ENCODE results near the gene MLXIPL. TPM values are rescaled to one million over a fixed set of nuclear protein-coding genes. Genes with fewer than 3 reads are reported as not detected.

The MLXIPL gene
- total and polyA plus RNA-seq, 2 donors (not counting 3 experiments of a cell fraction or from before 2014, with no cell fraction given): not detected

DNA sequence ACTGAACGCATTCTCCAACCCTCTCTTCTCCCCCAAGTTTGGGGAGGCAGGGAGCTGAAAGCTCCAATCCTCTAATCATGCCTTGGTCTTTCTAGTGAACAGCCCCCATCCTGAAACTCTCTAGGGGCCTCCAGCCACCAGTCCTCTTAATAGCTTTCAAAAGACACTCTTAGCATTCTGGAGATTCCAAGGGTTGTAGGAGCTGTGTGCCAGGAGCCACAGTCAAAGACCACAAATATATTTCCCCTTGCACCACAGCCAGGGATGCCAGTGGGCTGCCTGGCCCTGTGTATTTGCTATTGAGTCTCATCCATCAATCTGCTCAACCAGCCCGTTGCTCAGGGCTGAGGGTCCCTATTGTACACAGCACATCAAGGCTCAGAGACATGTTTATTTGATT lies 18.5 kb upstream of the MLXIPL start:
- Histone ChIP-seq H3K36me3 (ENCODE audit: control insufficient read depth in 2 of 2, extremely low read depth in 1 of 2, insufficient read depth in 2 of 2, low read length in 2 of 2) (no peaks in the 10 kb centered on the region), H3K4me3 (replicated peaks in 1 of 3; ENCODE audit: insufficient read depth in 1 of 3, low read depth in 1 of 3, low read length in 3 of 3) (no peak overlapping the region), H3K9me1 (replicated peaks; ENCODE audit: control insufficient read depth, extremely low read depth, insufficient read depth, low read length) (no peaks in the 10 kb centered on the region), H2AFZ (ENCODE audit: low read depth, low read length) (no peak overlapping the region), H3K27me3 (ENCODE audit: control insufficient read depth in 2 of 2, insufficient read depth in 2 of 2, low read length in 2 of 2) (peaks cover 22 to 26% of the 10 kb centered on the region in 2 experiments), H4K20me1 (replicated peaks; ENCODE audit: control insufficient read depth, extremely low read depth, insufficient read depth, low read length) (no peaks in the 10 kb centered on the region), H3K9ac (replicated peaks; ENCODE audit: extremely low read depth, insufficient read depth, low read length) (no peak overlapping the region), H3K27ac (ENCODE audit: insufficient read depth, low read depth, low read length) (no peak overlapping the region), H3K9me3 (replicated peaks; ENCODE audit: control insufficient read depth, insufficient read depth, low read length) (peaks cover 2% of the 10 kb centered on the region), H3K4me2 (ENCODE audit: insufficient read depth, low read length) (no peak overlapping the region), H3K4me1 (ENCODE audit: control insufficient read depth, extremely low read depth, insufficient read depth, low read length) (peaks cover under 1% of the 10 kb centered on the region), H3K79me2 (ENCODE audit: control insufficient read depth, insufficient read depth, low read length) (no peaks in the 10 kb centered on the region)
- dilution Hi-C loops (cut with MboI; ENCODE audit: extremely low pct_ligation_motif_present, low sequenced_read_pairs) (no loop called here), intact Hi-C loops (cut with micrococcal nuclease) (no loop called here)
- DNase-seq (ENCODE audit: low read depth, low spot score) (no peak), FAIRE-seq (no peak)
- no TSS peak for BruUV-seq (replicated peaks)
- CTCF ChIA-PET: interaction anchor here (1.8 kb wide), 1 partner anchor 36 kb away, joined by 6 read pairs; no protein-coding TSS in a partner anchor
- TF ChIP-seq CTCF (IDR thresholded peaks at IDR 0.05; ENCODE audit: extremely low read depth in 1 of 2, insufficient read depth in 1 of 2, low read depth in 1 of 2, low read length in 2 of 2) (no peak), MAX (IDR thresholded peaks at IDR 0.05; ENCODE audit: insufficient read depth, insufficient read length) (no peak), EZH2 (IDR thresholded peaks at IDR 0.05; ENCODE audit: borderline replicate concordance, low read depth, low read length, severe bottlenecking) (no peak), GATA2 (IDR thresholded peaks at IDR 0.05; ENCODE audit: insufficient read depth, insufficient read length, low read depth, low read length) (no peak)
- POLR2A ChIA-PET: no interaction called here

DNA sequence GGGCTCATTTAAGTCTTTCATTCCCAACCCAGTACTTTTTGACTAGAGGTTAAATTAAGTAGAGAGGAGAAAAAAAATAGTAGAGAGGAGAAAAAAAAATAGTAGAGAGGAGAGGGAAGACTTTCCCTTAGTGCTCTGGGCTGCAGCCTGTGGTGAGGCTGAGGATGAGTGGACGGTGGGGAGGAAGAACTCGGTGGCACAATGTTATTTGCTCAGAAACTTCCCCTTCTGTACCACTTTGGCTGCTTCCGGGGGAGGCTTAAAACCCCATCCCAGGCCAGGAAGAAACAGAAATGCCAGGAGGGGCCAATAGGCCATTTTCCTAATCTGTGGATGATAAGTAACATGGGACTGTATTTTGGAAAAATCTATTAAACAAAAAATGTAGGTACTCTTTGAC lies 14.6 kb upstream of the MLXIPL start:
- Histone ChIP-seq H2AFZ (ENCODE audit: low read depth, low read length) (no peak overlapping the region), H3K4me3 (replicated peaks in 1 of 3; ENCODE audit: insufficient read depth in 1 of 3, low read depth in 1 of 3, low read length in 3 of 3) (no peak overlapping the region), H3K27ac (ENCODE audit: insufficient read depth, low read depth, low read length) (no peak overlapping the region), H3K9ac (replicated peaks; ENCODE audit: extremely low read depth, insufficient read depth, low read length) (no peak overlapping the region), H3K4me1 (ENCODE audit: control insufficient read depth, extremely low read depth, insufficient read depth, low read length) (no peaks in the 10 kb centered on the region), H3K4me2 (ENCODE audit: insufficient read depth, low read length) (no peak overlapping the region), H3K27me3 (ENCODE audit: control insufficient read depth in 2 of 2, insufficient read depth in 2 of 2, low read length in 2 of 2) (peaks cover 0 to under 1% of the 10 kb centered on the region in 2 experiments), H4K20me1 (replicated peaks; ENCODE audit: control insufficient read depth, extremely low read depth, insufficient read depth, low read length) (no peaks in the 10 kb centered on the region), H3K36me3 (ENCODE audit: control insufficient read depth in 2 of 2, extremely low read depth in 1 of 2, insufficient read depth in 2 of 2, low read length in 2 of 2) (no peaks in the 10 kb centered on the region), H3K79me2 (ENCODE audit: control insufficient read depth, insufficient read depth, low read length) (no peaks in the 10 kb centered on the region), H3K9me1 (replicated peaks; ENCODE audit: control insufficient read depth, extremely low read depth, insufficient read depth, low read length) (no peaks in the 10 kb centered on the region), H3K9me3 (replicated peaks; ENCODE audit: control insufficient read depth, insufficient read depth, low read length) (peaks cover 2% of the 10 kb centered on the region)
- POLR2A ChIA-PET: no interaction called here
- dilution Hi-C loops (cut with MboI; ENCODE audit: extremely low pct_ligation_motif_present, low sequenced_read_pairs): no loop called here
- CTCF ChIA-PET: interaction anchor here (0.8 to 2.0 kb wide), 2 partner anchors 10 to 32 kb away, joined by 3 to 8 read pairs; no protein-coding TSS in a partner anchor
- TF ChIP-seq MYC (IDR thresholded peaks at IDR 0.05; ENCODE audit: low read depth, low read length): no peak
- TF ChIP-seq JUN (IDR thresholded peaks at IDR 0.05; ENCODE audit: borderline replicate concordance, insufficient read depth, insufficient read length, low read depth): no peak
- TF ChIP-seq GATA2 (IDR thresholded peaks at IDR 0.05; ENCODE audit: insufficient read depth, insufficient read length, low read depth, low read length): no peak
- no peak for TF ChIP-seq CTCF (IDR thresholded peaks at IDR 0.05; ENCODE audit: extremely low read depth in 1 of 2, insufficient read depth in 1 of 2, low read depth in 1 of 2, low read length in 2 of 2)
- no peak for TF ChIP-seq EZH2 (IDR thresholded peaks at IDR 0.05; ENCODE audit: borderline replicate concordance, low read depth, low read length, severe bottlenecking)
- TF ChIP-seq POLR2AphosphoS5 (IDR thresholded peaks at IDR 0.05; ENCODE audit: insufficient read depth, low read depth, low read length): no peak
- TF ChIP-seq MAX (IDR thresholded peaks at IDR 0.05; ENCODE audit: insufficient read depth, insufficient read length): no peak
- no peak for TF ChIP-seq FOS (IDR thresholded peaks at IDR 0.05; ENCODE audit: borderline replicate concordance, insufficient read depth, low read length)
- no peak for TF ChIP-seq POLR2A (IDR thresholded peaks at IDR 0.05; ENCODE audit: low read depth, low read length)
- intact Hi-C loops (cut with micrococcal nuclease): no loop called here
- no TSS peak for BruUV-seq (replicated peaks)
- FAIRE-seq (no peak), DNase-seq (ENCODE audit: low read depth, low spot score) (no peak)

All from endothelial cell of umbilical vein (primary cell).